ENCODE measurements around the gene SYT7.

The SYT7 gene

GRCh38 chr11:61578819-61579675, 1.8 kb downstream of the SYT7 start:
- no peak overlapping the region for H3K27ac Mint-ChIP-seq
- peaks cover 43% of the 10 kb centered on the region for H3K27me3 Mint-ChIP-seq
- H3K9me3 Mint-ChIP-seq: no peaks in the 10 kb centered on the region
- H3K4me1 Mint-ChIP-seq (ENCODE audit: low read depth): peaks cover 11% of the 10 kb centered on the region
- no peaks in the 10 kb centered on the region for H3K36me3 Mint-ChIP-seq (ENCODE audit: low read depth)
- peak overlapping the region; percentile 41 for H3K4me3 Mint-ChIP-seq

GRCh38 chr11:61577383-61578118, 3.3 kb downstream of the SYT7 start:
- Mint-ChIP-seq H3K27me3 (peaks cover 40% of the 10 kb centered on the region), H3K36me3 (ENCODE audit: low read depth) (no peaks in the 10 kb centered on the region), H3K4me1 (ENCODE audit: low read depth) (peaks cover 11% of the 10 kb centered on the region), H3K4me3 (no peak overlapping the region), H3K9me3 (no peaks in the 10 kb centered on the region), H3K27ac (no peak overlapping the region)

- Mint-ChIP-seq H3K4me3 (no peak overlapping the region), H3K9me3 (no peaks in the 10 kb centered on the region), H3K36me3 (ENCODE audit: low read depth) (no peaks in the 10 kb centered on the region), H3K4me1 (ENCODE audit: low read depth) (peaks cover 5% of the 10 kb centered on the region), H3K27me3 (peaks cover 31% of the 10 kb centered on the region), H3K27ac (no peak overlapping the region)
Observed at GRCh38 chr11:61575886-61576861, 4.7 kb downstream of the SYT7 start.

- peaks cover 35% of the 10 kb centered on the region for H3K27me3 Mint-ChIP-seq
- H3K36me3 Mint-ChIP-seq (ENCODE audit: low read depth): no peaks in the 10 kb centered on the region
- no peaks in the 10 kb centered on the region for H3K9me3 Mint-ChIP-seq
- no peak overlapping the region for H3K4me3 Mint-ChIP-seq
- H3K27ac Mint-ChIP-seq: no peak overlapping the region
- H3K4me1 Mint-ChIP-seq (ENCODE audit: low read depth): peaks cover 1% of the 10 kb centered on the region
Observed at GRCh38 chr11:61574611-61575010, 6.3 kb downstream of the SYT7 start.

- Mint-ChIP-seq H3K27ac (no peak overlapping the region), H3K4me1 (ENCODE audit: low read depth) (no peaks in the 10 kb centered on the region), H3K27me3 (peaks cover 34% of the 10 kb centered on the region), H3K36me3 (ENCODE audit: low read depth) (no peaks in the 10 kb centered on the region), H3K9me3 (no peaks in the 10 kb centered on the region), H3K4me3 (no peak overlapping the region)
Observed at GRCh38 chr11:61572913-61573312, 8.0 kb downstream of the SYT7 start.

GRCh38 chr11:61571869-61572268, 9.0 kb downstream of the SYT7 start:
- H3K27me3 Mint-ChIP-seq: peaks cover 37% of the 10 kb centered on the region
- H3K36me3 Mint-ChIP-seq (ENCODE audit: low read depth): no peaks in the 10 kb centered on the region
- H3K27ac Mint-ChIP-seq: no peak overlapping the region

GRCh38 chr11:61571337-61571736, 9.5 kb downstream of the SYT7 start:
- no peak overlapping the region for H3K4me3 Mint-ChIP-seq
- no peaks in the 10 kb centered on the region for H3K9me3 Mint-ChIP-seq
- no peaks in the 10 kb centered on the region for H3K4me1 Mint-ChIP-seq (ENCODE audit: low read depth)
- no peak overlapping the region for H3K27ac Mint-ChIP-seq
- no peaks in the 10 kb centered on the region for H3K36me3 Mint-ChIP-seq (ENCODE audit: low read depth)
- H3K27me3 Mint-ChIP-seq: peaks cover 39% of the 10 kb centered on the region

More at GRCh38 chr11:61571869-61572268, 9.0 kb downstream of the SYT7 start:
- Mint-ChIP-seq H3K4me1 (ENCODE audit: low read depth) (no peaks in the 10 kb centered on the region), H3K4me3 (no peak overlapping the region), H3K9me3 (no peaks in the 10 kb centered on the region)

- Mint-ChIP-seq H3K27ac (no peak overlapping the region), H3K4me1 (ENCODE audit: low read depth) (no peaks in the 10 kb centered on the region), H3K27me3 (peaks cover 54% of the 10 kb centered on the region)
Observed at GRCh38 chr11:61569701-61570100, 11.2 kb downstream of the SYT7 start.

GRCh38 chr11:61569018-61569417, 11.9 kb downstream of the SYT7 start:
- H3K27ac Mint-ChIP-seq: no peak overlapping the region
- no peaks in the 10 kb centered on the region for H3K36me3 Mint-ChIP-seq (ENCODE audit: low read depth)
- no peaks in the 10 kb centered on the region for H3K4me1 Mint-ChIP-seq (ENCODE audit: low read depth)
- peaks cover 60% of the 10 kb centered on the region for H3K27me3 Mint-ChIP-seq
- no peaks in the 10 kb centered on the region for H3K9me3 Mint-ChIP-seq
- no peak overlapping the region for H3K4me3 Mint-ChIP-seq

More at GRCh38 chr11:61569701-61570100, 11.2 kb downstream of the SYT7 start:
- H3K4me3 Mint-ChIP-seq: no peak overlapping the region
- no peaks in the 10 kb centered on the region for H3K9me3 Mint-ChIP-seq
- no peaks in the 10 kb centered on the region for H3K36me3 Mint-ChIP-seq (ENCODE audit: low read depth)

- Mint-ChIP-seq H3K27ac (no peak overlapping the region), H3K4me3 (no peak overlapping the region), H3K27me3 (peaks cover 59% of the 10 kb centered on the region), H3K9me3 (no peaks in the 10 kb centered on the region), H3K4me1 (ENCODE audit: low read depth) (no peaks in the 10 kb centered on the region), H3K36me3 (ENCODE audit: low read depth) (no peaks in the 10 kb centered on the region)
Observed at GRCh38 chr11:61567286-61568061, 13.4 kb downstream of the SYT7 start.

- no peaks in the 10 kb centered on the region for H3K9me3 Mint-ChIP-seq
- no peak overlapping the region for H3K27ac Mint-ChIP-seq
- no peaks in the 10 kb centered on the region for H3K36me3 Mint-ChIP-seq (ENCODE audit: low read depth)
- H3K4me3 Mint-ChIP-seq: no peak overlapping the region
- H3K4me1 Mint-ChIP-seq (ENCODE audit: low read depth): no peaks in the 10 kb centered on the region
- peaks cover 56% of the 10 kb centered on the region for H3K27me3 Mint-ChIP-seq
Observed at GRCh38 chr11:61564936-61565696, 15.8 kb downstream of the SYT7 start.

GRCh38 chr11:61560751-61561150, 20.1 kb downstream of the SYT7 start:
- no peaks in the 10 kb centered on the region for H3K36me3 Mint-ChIP-seq (ENCODE audit: low read depth)
- no peak overlapping the region for H3K4me3 Mint-ChIP-seq
- H3K4me1 Mint-ChIP-seq (ENCODE audit: low read depth): no peaks in the 10 kb centered on the region
- H3K27me3 Mint-ChIP-seq: peaks cover 57% of the 10 kb centered on the region
- H3K9me3 Mint-ChIP-seq: no peaks in the 10 kb centered on the region
- no peak overlapping the region for H3K27ac Mint-ChIP-seq

GRCh38 chr11:61556621-61557020, 24.3 kb downstream of the SYT7 start:
- Mint-ChIP-seq H3K27ac (no peak overlapping the region), H3K4me3 (no peak overlapping the region), H3K36me3 (ENCODE audit: low read depth) (no peaks in the 10 kb centered on the region), H3K9me3 (no peaks in the 10 kb centered on the region), H3K27me3 (peaks cover 62% of the 10 kb centered on the region), H3K4me1 (ENCODE audit: low read depth) (peaks cover 6% of the 10 kb centered on the region)

Data from stimulated activated naive CD8-positive, alpha-beta T cell treated with anti-CD3 and anti-CD28 coated beads, Interleukin-15, Interleukin-2, amounts not matched to agents 100 ng/mL and 50 ng/mL, for 24 hours (primary cell).